Mucosa of descending colon (tissue), 3 donors: ENCODE measurements around the gene KRT16. TPM values are rescaled to one million over a fixed set of nuclear protein-coding genes. Genes with fewer than 3 reads are reported as not detected.
"Not testable (repeated sequence)": the region's sequence is repeated elsewhere in the genome, so short reads cannot be mapped to it uniquely, and the experiment has no call there.

Source experiments
- ATAC-seq: fragments of 200-7000 bp; cut with Tn5 transposase; one replicate; pipeline ENCODE4 v1.9.1; 2020; ENCODE audit warnings: mild to moderate bottlenecking, moderate library complexity
- DNase-seq, 3 donors: peaks; one replicate each; pipeline ENCODE4 v3.0.0-alpha.2; 2020
- H3K36me3 ChIP-seq: fragments of 200-600 bp; one replicate; pipeline ENCODE4 v1.8.0; 2021; ENCODE audit warnings: low read depth, mild to moderate bottlenecking
- H3K4me1 ChIP-seq: fragments of 200-600 bp; one replicate; pipeline ENCODE4 v1.8.0; 2021; ENCODE audit warnings: low read depth, mild to moderate bottlenecking
- H3K4me3 ChIP-seq: fragments of 200-600 bp; one replicate; pipeline ENCODE4 v1.8.0; 2021; ENCODE audit warnings: mild to moderate bottlenecking
- H3K9me3 ChIP-seq: fragments of 200-600 bp; one replicate; pipeline ENCODE4 v1.8.0; 2021; ENCODE audit warnings: mild to moderate bottlenecking
- intact Hi-C, 2 donors: fragments of 100-400 bp; cut with DNase I in 1 of 2; cut with micrococcal nuclease in 1 of 2; formaldehyde crosslinking; loops; one replicate each; pipeline versions ENCODE4 v1.11.0 to v1.11.1; 2022; cut with DNase I, micrococcal nuclease
- total RNA-seq, 3 donors: library from RNA; stranded (reverse); fragmentation: NEBNext Ultra II Directional in 2 of 3; extraction: Animal tissue kit (Norgen Biotek cat#: 25700) in 2 of 3; gene quantifications; one replicate each; pipeline versions ENCODE4 v1.2.1 to v1.2.4, GENCODE V29; 2021 to 2023
- TF ChIP-seq, protein P1 (sequence below): fragments of 200-600 bp; IDR thresholded peaks from one replicate; pipeline ENCODE4 v1.8.0; 2022; ENCODE audit warnings: antibody characterized with exemption, mild to moderate bottlenecking
- donor health status: DM: no; HTN: no; CAD: no; lungs with moderate emphysema.
- donor health status: DM: no; HTN: no; CAD: no.
- donor health status: DM: no; HTN: yes; CAD: no.

The KRT16 gene
- total RNA-seq, 3 donors from 2014 or later, result not detected

DNA sequence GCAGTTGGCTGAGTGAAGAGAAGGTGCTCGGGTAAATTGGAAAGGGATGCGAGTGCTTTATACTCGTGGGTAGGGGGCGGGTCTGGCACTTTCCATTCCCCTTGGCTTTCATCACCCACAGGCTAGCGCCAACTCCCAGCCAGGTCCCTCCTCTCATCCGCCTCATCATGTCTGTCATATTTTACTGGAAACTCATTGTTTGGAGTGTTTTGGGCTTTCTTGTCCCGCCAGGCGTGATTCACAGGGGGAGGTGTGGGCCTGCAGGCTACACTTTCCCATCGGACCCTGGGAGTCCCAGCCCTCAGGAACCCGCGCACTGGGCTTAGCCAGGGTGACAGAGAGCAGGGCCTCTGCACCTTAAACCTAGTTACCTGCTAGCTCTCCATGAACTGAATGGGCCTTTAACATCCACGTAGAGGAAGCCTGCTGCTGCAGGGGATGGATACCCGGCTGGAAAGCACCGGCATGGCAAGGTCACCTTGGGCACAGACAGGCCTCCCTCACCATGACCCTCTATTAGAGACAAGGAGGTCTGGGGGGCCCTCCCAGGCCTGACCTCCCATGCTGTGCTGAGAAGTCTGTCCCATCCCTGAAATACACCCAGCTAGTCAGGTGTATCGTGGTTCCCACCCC is 25.6 kb downstream of the KRT16 start, which contains the start of gene KRT14:
TSS of gene KRT14 (minus strand) at position 33 of the 633 bp plus-strand sequence. CDS start 61 bp downstream, outside the sequence.
- H3K36me3 ChIP-seq, result no peaks in the 10 kb centered on the region
- no peaks in the 10 kb centered on the region for H3K9me3 ChIP-seq
- DNase-seq, result no peak
- TF ChIP-seq, protein P1, sequence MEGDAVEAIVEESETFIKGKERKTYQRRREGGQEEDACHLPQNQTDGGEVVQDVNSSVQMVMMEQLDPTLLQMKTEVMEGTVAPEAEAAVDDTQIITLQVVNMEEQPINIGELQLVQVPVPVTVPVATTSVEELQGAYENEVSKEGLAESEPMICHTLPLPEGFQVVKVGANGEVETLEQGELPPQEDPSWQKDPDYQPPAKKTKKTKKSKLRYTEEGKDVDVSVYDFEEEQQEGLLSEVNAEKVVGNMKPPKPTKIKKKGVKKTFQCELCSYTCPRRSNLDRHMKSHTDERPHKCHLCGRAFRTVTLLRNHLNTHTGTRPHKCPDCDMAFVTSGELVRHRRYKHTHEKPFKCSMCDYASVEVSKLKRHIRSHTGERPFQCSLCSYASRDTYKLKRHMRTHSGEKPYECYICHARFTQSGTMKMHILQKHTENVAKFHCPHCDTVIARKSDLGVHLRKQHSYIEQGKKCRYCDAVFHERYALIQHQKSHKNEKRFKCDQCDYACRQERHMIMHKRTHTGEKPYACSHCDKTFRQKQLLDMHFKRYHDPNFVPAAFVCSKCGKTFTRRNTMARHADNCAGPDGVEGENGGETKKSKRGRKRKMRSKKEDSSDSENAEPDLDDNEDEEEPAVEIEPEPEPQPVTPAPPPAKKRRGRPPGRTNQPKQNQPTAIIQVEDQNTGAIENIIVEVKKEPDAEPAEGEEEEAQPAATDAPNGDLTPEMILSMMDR, result no peak
- no peak within 1 kb of the TSS for H3K4me3 ChIP-seq
- intact Hi-C loops, result no loop called here
- ATAC-seq, result no peak
- H3K4me1 ChIP-seq, result no peaks in the 10 kb centered on the region

DNA sequence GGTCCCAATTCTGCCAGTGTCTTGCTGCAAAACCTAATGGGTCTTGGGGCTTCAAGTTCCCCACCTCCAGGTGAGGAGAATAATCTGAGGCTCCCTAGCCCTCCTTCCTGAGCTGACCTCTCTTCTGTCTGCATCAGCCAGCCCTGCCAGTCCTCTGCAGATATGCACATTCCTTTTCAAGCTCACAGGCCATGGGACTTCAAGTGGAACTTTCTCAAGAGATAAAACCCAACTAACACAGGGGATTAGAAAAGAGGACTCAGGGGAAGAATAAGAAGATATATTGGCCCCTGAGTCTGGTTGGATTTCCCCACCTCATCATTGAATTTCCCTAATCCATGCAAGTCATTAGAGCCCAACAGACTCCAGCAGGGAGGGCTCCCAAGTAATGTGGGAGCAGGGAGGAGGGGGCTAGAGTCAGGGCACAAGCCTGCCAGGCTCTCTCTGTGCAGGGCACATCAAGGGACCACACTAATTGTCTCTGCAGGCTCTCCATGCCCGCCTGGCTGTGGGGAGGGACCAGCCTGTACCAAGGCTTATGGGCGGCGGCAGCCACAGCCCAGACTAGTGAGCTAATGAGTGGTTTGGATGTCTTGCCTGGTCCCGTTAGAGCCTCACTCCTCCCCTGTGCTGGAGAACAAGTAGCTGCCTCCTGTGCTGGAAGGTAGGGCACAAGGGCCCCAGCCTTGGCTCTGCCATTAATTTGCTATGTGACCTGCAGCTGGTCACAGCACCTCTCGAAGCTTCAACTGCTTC is 27.1 kb downstream of the KRT16 start:
- TF ChIP-seq, protein P1, result no peak
- Histone ChIP-seq H3K4me1 (no peaks in the 10 kb centered on the region), H3K36me3 (no peaks in the 10 kb centered on the region), H3K4me3 (no peak overlapping the region), H3K9me3 (no peaks in the 10 kb centered on the region)
- no peak for ATAC-seq
- intact Hi-C loops, result no loop called here
- no peak for DNase-seq

DNA sequence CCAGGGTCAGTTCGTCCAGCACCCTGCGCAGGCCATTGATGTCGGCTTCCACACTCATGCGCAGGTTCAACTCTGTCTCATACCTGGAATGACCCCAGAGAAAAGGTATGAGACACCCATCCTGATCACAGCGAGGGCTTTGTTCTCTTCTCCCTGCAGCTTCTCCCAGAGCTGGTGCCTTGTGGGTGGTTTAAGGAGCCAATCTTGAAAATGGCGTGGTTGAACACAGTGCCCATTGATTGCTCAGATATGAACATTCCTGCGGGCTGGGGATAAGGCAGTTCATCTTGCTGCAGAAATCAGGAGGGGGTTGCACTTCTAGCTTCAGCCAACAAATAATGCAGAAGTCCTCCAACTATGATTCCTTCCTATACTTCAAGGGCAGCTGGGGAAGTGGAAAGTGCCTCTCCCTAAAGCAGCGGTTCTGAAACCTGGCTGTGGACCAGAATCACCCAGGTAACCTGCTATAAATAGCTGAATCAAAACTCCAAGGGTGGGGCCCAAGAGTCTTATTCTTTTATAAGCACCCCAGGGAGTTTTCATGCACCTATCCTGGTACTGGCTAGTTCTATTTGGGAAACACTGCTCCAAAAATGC is 28.1 kb downstream of the KRT16 start:
- DNase-seq, H3K9me3 ChIP-seq, H3K4me1 ChIP-seq, H3K4me3 ChIP-seq, H3K36me3 ChIP-seq, ATAC-seq, intact Hi-C loops: not testable (repeated sequence)

DNA sequence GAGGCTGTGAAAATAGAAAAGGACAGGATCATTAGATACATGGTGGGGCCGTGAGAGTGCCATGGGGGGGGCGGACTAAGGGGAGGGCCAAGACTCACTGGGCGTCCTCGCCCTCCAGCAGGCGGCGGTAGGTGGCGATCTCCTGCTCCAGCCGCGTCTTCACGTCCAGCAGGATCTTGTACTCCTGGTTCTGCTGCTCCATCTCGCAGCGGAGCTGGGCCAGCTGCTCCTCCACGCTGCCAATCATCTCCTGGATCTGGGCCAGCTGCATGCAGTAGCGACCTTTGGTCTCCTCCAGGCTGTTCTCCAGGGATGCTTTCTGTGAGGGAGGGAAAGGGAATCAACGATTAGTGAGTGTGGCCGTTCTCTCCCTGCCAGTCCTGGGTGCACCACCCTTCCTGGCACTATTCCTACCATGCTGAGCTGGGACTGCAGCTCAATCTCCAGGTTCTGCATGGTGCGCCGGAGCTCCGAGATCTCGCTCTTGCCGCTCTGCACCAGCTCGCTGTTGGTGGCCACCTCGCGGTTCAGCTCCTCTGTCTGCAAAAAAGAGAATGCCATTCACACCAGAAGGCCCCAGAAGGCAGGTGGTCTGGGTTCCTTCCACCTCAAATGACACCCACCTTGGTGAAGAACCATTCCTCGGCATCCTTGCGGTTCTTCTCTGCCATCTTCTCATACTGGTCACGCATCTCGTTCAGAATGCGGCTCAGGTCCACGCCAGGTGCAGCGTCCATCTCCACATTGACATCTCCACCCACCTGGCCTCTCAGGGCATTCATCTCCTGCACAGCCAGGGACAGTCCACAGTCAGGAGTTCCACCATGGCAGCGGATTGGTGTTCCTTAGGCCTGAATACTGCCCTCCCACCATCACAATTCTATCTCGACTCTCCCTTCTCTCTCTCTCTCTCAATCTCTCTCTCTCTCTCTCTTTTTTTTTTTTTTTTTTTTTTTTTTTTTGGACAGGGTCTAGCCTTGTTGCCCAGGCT is 29.1 kb downstream of the KRT16 start:
- ATAC-seq, result peak; percentile 54
- no peak overlapping the region for H3K4me3 ChIP-seq
- TF ChIP-seq, protein P1, result no peak
- H3K36me3 ChIP-seq, result no peaks in the 10 kb centered on the region
- no peaks in the 10 kb centered on the region for H3K4me1 ChIP-seq
- no peaks in the 10 kb centered on the region for H3K9me3 ChIP-seq
- peak; percentile 73 to 85 (median 79) for DNase-seq
- intact Hi-C loops, result no loop called here

DNA sequence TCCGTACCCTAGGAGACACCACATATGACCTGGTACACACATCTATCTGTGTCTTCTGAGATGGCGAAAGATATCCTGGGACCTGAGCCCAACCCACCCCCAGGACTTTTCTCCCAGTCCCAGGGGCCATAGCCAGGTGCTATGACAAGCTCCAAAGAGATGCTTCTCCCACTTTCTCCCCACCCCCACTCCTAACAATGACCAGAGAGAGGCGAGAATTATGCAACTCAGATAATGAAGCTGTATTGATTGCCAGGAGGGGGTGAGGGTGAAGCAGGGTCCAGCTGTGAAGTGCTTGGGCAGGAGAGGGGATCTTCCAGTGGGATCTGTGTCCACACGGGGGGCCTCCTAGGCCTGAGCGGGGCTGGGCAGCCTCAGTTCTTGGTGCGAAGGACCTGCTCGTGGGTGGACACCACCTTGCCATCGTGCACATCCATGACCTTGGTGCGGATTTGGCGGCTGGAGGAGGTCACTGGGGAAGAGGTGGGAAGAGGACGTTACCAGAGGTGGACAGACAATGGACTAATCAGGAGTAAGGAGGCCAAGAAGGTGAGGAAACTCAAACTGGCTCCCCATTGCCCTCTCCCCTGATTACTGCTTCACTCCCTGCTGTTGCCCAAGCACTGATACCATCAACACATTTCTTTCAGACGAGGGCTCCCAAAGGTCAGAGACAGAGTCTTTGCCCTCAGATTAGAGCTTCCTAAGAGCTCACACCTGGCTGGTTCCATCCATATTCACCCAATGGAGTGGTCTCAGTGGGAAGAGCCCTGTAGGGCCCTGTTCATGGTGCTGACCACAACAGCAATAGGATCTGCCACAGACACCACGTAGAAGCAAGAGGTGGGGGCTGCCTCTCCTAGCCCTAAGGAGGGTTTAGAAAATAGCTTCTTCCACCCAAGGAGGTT is 30.3 kb downstream of the KRT16 start:
- H3K9me3 ChIP-seq, H3K4me1 ChIP-seq, intact Hi-C loops, ATAC-seq, DNase-seq, H3K4me3 ChIP-seq, H3K36me3 ChIP-seq: not testable (repeated sequence)
